Islet precursor cell (in vitro differentiated cells): ENCODE data around the gene NIM1K.
"Not testable (repeated sequence)": the region's sequence is repeated elsewhere in the genome, so short reads cannot be mapped to it uniquely, and the experiment has no call there.

ENCODE experiments used
- DNase-seq: peaks from one replicate; pipeline ENCODE4 v3.0.0-alpha.2; 2018

NIM1K gene

DNA sequence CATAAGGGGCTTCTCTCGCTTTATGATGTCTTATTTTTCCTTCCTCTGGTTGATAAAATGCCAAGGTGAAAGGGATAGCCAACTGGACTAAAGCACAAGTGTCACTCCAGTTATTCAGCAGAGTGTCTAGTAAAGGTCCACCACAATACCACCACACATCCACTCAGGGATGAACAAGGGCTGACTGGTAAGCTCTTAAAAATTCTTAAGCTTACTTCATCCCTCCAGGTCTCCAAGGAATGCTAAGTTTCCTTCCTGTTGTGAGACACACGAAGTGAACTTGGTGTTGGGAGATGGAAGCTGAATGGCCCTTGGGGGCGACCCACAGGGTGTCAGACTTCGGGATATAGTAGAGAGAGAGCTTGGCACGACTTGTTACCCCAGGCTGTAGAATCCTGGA is 124.4 kb downstream of the NIM1K start:
- no peak for DNase-seq

GRCh38 chr5:43320846-43321245 is 128.8 kb downstream of the NIM1K start:
- no peak for DNase-seq

- not testable (repeated sequence) for DNase-seq
Measured at GRCh38 chr5:43323488-43323887, 131.5 kb downstream of the NIM1K start.

DNA sequence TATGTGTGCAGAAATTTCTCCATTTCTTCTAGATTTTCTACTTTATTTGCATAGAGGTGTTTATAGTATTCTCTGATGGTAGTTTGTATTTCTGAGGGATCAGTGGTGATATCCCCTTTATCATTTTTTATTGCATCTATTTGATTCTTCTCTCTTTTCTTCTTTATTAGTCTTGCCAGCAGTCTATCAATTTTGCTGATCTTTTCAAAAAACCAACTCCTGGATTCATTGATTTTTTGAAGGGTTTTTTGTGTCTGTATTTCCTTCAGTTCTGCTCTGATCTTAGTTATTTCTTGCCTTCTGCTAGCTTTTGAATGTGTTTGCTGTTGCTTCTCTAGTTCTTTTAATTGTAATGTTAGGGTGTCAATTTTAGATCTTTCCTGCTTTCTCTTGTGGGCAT is 133.6 kb downstream of the NIM1K start:
- not testable (repeated sequence) for DNase-seq
